H1 (cell line): ENCODE results near the gene TRIM62.

ENCODE experiments used
- ATF2 ChIP-seq: IDR thresholded peaks from 2 replicates; pipeline ENCODE4 v1.6.1; 2012; ENCODE audit warnings: low read length, inconsistent platforms
- BCL11A ChIP-seq, 2 experiments: IDR thresholded peaks; one replicate each; pipeline ENCODE4 v1.6.1; 2011; ENCODE audit warnings: low read depth in 2 of 2, low read length in 2 of 2, mild to moderate bottlenecking in 2 of 2
- CBX5 ChIP-seq: fragments of 300-800, 300-1000 bp; sonication (generic); IDR thresholded peaks from 2 replicates; pipeline ENCODE4 v1.7.1; 2016; ENCODE audit warnings: antibody characterized with exemption, low read length, low read depth
- CEBPB ChIP-seq: IDR thresholded peaks from 2 replicates; pipeline ENCODE4 v1.6.1; 2012; ENCODE audit warnings: low read depth, low read length
- CTCF ChIP-seq, 3 experiments: IDR thresholded peaks; 1 replicate in 2 of 3; 2 replicates in 1 of 3; pipeline versions ENCODE4 v1.5.1 to v1.6.1; 2011; ENCODE audit warnings: low read length in 3 of 3, mild to moderate bottlenecking in 3 of 3, inconsistent platforms in 2 of 3, low read depth in 1 of 3, moderate library complexity in 1 of 3; ENCODE audit not compliant: insufficient read depth in 1 of 3; ENCODE audit errors: control extremely low read depth in 1 of 3
- EP300 ChIP-seq, 2 experiments: IDR thresholded peaks; 1 replicate in 1 of 2; 2 replicates in 1 of 2; pipeline ENCODE4 v1.6.1; 2011 to 2012; ENCODE audit warnings: low read depth in 2 of 2, low read length in 2 of 2, mild to moderate bottlenecking in 2 of 2, borderline replicate concordance in 1 of 2, inconsistent platforms in 1 of 2, moderate library complexity in 1 of 2
- MAX ChIP-seq: IDR thresholded peaks from 2 replicates; pipeline ENCODE4 v1.6.1; 2012; ENCODE audit warnings: inconsistent platforms
- NRF1 ChIP-seq: IDR thresholded peaks from 2 replicates; pipeline ENCODE4 v1.6.1; 2011; ENCODE audit warnings: mild to moderate bottlenecking, low read depth, low read length, improper control_type of control experiment
- POLR2A ChIP-seq, 2 experiments: IDR thresholded peaks; 1 replicate in 1 of 2; 2 replicates in 1 of 2; pipeline ENCODE4 v1.6.1; 2011; ENCODE audit warnings: low read depth in 2 of 2, low read length in 2 of 2, mild to moderate bottlenecking in 2 of 2; ENCODE audit errors: control extremely low read depth in 1 of 2
- SRF ChIP-seq: IDR thresholded peaks from 2 replicates; pipeline ENCODE4 v1.6.1; 2011; ENCODE audit warnings: mild to moderate bottlenecking, low read depth, low read length, moderate library complexity
- YY1 ChIP-seq: IDR thresholded peaks from 2 replicates; pipeline ENCODE4 v1.6.1; 2011; ENCODE audit warnings: low read depth, mild to moderate bottlenecking, low read length

DNA sequence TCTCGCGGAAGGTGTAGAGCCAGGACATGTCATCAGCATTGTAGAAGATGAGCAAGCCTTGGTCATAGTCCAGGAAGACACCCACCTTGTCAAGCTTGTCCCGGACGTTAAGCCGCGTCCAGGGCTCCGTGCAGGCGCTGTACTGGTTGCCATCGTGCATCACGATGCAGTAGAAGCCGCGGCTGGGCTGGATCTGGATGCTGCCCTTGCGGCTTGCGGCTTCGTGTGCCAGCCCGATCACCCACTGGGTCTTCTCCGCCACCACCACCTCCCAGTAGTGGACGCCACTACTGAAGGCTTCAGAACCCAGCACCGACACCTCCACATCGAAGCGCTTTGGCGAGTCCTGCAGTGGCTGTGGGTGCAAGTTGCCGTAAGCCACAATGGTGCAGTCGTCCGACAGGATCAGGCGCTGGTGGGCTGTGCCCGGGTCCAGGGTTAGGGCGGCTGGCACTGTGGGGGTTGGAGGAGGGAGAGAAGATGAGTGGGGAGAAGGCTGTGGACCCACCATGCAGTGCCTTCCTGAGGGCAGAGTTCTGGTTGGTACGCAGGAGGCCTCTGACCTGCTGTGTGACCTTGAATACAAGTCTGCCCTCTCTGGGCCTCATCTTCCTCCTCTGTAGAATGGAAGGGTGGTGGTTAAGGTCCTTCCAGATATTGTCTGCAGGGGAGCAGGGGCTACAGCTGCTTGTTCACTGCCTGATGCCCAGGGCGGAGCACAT, 34.4 kb downstream of the TRIM62 start:
- TF ChIP-seq EP300 (IDR thresholded peaks at IDR 0.05; ENCODE audit: borderline replicate concordance in 1 of 2, low read depth in 2 of 2, low read length in 2 of 2) (no peak), POLR2A (IDR thresholded peaks at IDR 0.05; ENCODE audit: control extremely low read depth in 1 of 2, low read depth in 2 of 2, low read length in 2 of 2) (no peak), CBX5 (no peak), YY1 (no peak), CTCF (IDR thresholded peaks at IDR 0.05; ENCODE audit: control extremely low read depth in 1 of 3, insufficient read depth in 1 of 3, low read depth in 1 of 3, low read length in 3 of 3) (no peak), NRF1 (no peak), ATF2 (no peak), CEBPB (no peak), SRF (no peak), MAX (no peak), BCL11A (IDR thresholded peaks at IDR 0.05; ENCODE audit: low read depth in 2 of 2, low read length in 2 of 2) (no peak)
